ENCODE results near the gene CLDN7.

Gene CLDN7

DNA sequence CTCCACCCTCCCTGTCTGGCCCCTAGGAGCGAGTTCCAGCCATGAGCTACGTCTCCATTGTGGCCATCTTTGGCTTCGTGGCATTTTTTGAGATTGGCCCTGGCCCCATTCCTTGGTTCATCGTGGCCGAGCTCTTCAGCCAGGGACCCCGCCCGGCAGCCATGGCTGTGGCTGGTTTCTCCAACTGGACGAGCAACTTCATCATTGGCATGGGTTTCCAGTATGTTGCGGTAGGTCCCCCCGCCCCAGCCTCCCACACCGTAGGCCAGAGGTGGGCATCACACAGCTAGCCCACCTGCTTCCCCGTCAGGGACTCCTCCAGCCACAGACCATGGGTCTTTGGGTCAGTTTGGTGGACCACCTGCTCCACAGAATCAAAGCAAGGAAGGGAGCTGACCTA lies 23.4 kb upstream of the CLDN7 start:
- DNase-seq = no peak

DNA sequence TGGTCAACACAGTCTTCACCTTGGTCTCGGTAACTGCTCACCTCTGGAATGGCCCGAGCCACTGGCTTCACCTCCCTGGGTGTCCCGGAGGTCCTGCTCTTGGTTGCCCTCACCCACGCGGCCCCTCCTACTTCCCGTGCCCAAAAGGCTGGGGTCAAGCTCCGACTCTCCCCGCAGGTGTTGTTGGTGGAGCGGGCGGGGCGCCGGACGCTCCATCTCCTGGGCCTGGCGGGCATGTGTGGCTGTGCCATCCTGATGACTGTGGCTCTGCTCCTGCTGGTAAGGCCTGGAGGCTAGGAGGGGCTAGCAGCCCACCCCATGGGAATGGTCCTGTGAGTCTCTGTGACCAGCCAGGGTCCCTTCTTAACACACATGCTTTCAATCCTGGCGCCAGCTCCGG lies 22.6 kb upstream of the CLDN7 start:
- no peak for DNase-seq

DNA sequence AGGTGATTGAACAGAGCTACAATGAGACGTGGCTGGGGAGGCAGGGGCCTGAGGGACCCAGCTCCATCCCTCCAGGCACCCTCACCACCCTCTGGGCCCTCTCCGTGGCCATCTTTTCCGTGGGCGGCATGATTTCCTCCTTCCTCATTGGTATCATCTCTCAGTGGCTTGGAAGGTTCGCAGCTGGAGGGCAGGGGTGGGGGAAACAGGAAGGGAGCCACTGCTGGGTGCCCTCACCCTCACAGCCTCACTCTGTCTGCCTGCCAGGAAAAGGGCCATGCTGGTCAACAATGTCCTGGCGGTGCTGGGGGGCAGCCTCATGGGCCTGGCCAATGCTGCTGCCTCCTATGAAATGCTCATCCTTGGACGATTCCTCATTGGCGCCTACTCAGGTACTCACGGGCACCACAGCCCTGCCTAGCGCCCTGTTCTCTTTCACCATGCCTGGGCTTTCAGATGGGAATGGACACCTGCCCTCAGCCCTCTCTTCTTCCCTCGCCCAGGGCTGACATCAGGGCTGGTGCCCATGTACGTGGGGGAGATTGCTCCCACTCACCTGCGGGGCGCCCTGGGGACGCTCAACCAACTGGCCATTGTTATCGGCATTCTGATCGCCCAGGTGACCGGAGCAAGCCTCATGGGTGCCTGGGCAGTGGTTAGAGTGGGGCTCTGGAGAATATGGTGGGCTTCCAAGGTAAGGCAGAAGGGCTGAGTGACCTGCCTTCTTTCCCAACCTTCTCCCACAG lies 21.4 kb upstream of the CLDN7 start:
- DNase-seq = no peak

DNA sequence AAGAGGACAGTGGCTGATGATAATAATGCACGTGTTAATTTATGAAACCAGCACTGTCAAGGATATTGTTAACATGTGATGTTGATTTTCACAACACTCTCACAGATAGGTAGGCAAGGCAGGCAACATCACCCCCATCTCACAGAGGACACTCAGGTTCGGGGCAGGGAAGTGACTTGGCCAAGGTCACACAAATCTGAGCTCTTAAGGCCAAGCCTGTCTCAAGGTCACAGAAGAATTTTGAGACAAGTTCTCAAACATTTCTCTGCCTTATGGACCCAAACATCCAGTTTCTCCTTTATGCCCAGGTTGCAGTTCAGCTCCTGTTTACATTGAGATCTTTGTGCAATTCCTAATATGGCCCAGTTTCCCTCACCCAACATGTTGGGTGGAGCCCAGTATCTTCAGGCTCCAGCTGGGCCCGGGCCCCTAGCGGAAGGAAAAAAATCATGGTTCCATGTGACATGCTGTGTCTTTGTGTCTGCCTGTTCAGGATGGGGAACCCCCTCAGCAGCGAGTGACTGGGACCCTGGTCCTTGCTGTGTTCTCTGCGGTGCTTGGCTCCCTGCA lies 20.6 kb upstream of the CLDN7 start:
- no peak for DNase-seq

DNA sequence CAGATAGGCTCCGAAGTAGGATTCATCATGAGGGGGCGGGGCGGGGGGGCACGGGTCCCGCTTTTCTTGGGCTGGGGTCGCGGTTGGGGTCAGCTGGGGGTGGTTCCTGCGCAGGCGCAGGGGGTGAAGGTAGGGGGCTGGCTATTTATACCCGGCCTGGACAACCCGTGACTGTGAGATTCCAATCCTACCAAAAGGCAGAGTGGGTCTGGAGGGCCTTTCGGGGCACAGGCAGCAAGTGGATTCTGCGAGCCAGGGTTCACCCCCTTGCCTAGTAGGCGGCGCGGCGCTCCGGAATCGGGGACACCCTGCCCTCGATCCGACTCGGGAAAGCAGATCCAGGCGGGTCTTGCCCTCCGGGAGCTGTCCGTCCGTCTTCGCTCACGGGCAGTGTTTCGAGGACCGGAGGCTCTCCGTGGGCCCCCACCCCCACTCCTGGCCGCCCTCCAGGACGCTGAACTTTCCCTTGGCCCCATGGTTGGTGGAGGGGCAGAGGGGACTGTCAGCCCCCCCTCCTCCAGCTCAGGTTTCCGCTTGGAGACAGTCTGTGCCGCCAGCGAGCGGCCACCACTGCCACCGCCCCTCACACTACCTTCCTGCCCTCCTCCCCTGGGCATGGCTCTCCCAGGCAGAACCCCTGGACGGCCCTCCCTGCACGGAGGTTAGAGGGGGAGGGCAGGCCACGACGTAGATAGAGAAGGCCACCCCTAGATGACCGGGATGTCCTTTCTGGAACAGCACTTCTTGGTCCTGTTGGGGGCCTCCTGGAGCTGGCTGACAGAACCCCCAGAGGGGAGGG lies 19.9 kb upstream of the CLDN7 start:
- DNase-seq = no peak

DNA sequence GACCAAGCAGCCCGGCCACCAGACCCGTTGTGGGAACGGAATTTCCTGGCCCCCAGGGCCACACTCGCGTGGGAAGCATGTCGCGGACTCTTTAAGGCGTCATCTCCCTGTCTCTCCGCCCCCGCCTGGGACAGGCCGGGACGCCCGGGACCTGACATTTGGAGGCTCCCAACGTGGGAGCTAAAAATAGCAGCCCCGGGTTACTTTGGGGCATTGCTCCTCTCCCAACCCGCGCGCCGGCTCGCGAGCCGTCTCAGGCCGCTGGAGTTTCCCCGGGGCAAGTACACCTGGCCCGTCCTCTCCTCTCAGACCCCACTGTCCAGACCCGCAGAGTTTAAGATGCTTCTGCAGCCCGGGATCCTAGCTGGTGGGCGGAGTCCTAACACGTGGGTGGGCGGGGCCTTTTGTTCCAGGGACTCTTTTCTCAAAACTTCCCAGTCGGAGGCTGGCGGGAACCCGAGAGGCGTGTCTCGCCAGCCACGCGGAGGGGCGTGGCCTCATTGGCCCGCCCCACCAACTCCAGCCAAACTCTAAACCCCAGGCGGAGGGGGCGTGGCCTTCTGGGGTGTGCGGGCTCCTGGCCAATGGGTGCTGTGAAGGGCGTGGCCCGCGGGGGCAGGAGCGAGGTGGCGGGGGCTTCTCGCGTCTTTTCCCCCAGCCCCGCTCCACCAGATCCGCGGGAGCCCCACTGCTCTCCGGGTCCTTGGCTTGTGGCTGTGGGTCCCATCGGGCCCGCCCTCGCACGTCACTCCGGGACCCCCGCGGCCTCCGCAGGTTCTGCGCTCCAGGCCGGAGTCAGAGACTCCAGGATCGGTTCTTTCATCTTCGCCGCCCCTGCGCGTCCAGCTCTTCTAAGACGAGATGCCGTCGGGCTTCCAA lies 19.0 kb upstream of the CLDN7 start, which contains the start of gene SLC2A4:
Gene SLC2A4 (plus strand): TSS at position 645 of the 879 bp plus-strand sequence. CDS start 217 bp downstream, at position 862.
- DNase-seq = peak; percentile 87

DNA sequence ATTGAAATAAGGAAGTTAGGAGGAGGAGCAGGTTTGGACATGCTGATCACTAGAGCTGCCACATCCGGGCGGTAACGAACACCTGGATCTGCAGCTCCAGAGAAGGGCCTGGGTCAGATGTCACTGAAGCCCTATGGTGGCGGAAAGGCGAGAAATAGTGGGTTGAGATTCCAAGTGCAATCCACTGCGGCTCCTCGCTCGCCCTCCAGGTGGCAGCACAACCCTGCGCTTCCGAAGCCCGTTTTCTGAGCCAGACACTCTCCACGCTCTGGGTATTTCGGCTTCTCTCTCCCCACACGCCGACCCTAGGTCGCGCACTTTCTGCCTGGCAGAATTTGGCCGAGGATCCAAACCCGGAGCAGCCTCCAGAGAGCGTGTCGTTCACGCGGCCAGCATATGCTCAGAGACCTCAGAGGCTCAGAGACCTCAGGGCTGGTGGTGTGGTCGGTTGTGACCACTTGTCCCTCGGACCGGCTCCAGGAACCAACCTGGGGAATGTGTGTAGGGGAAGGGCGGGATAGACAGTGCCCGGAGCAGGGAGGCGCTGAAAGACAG lies 18.3 kb upstream of the CLDN7 start:
- DNase-seq = peak; percentile 88

DNA sequence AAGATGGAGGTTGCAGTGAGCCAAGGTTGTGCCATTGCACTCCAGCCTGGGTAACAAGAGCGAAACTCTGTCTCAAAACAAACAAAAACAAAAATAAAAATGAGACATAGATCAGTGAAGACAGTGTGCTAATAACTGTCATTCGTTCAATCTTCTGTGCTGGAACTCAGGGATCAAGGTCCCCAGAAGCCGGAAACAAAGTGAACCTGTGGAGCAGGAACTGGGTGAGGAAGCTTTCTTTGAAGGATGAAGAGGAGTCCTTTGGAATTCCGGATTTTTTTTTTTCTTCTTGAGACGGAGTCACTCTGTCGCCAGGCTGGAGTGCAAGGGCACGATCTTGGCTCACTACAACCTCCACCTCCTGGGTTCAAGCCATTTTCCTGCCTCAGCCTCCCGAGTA lies 17.2 kb upstream of the CLDN7 start:
- no peak for DNase-seq

DNA sequence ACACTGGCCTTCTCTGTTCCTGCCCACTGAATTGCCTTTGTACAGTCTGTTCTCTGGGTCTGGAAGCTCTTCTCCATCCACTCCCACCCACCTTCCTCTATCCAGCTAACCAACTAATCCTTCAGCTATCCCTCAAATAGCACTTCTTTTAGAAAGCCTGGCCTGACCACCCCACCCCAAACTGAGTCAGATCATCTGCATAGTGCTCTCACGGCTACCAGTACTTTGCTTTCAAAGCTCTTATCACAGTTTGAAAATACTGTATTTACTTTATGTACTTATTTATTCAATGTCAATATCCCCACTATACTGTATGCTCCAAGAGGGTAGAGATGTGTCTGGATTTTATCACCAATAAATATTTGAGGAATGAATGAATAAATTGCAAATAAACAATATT lies 4.5 kb upstream of the CLDN7 start:
- no peak for DNase-seq

DNA sequence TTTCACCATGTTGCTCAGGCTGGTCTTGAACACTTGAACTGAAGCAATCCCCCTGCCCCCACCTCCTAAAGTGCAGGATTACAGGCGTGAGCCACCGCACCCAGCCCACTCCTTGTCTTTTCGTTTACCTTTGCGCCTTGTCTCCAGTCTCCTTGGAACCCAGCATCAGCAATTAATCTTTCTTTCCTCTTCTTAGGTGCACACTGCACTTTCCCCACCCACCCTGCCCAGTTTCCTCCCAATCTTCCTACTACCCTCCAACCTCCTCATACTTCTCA lies 1.5 kb upstream of the CLDN7 start:
- no peak for DNase-seq

DNA sequence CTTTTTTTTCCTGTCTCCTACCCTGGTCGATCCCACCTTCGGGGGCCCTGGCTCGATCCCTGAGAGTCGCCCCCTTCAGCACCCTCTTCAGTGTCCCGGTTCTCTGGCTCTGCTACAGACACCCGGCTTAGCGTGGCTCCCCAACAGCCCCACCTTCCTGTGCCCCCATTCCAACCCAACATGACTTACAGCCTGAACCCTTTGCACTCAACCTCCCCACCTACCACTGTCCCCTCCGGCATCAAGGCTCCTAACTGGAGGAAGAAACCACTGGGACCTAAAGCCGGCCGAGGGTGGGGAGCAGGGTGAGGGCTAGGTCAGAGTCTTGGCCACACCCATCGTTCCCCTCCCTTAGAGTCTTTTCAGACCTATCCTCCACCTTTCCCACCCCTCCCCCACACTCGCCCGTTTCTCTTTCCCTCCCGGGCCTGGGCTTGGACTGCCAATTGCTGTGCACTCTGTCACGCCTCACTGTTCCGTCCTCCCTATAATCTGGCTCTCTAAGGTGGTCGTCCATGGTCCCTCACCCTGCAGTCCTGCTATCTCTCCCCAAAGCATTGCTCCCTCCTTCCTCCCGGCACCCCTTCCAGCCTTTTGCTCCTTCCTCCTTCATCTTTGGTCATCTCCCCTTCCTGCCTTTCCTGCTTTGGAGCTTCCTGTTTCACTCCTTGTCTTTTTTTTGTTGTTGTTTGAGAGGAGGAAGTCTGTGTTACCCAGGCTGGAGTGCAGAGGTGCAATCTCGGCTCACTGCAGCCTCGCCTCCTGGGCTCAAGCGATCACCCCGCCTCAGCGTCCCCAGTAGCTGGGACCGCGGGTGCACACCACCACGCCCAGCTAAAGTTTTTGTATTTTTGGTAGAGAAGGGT lies 890 bp upstream of the CLDN7 start:
- peak; percentile 21 for DNase-seq

DNA sequence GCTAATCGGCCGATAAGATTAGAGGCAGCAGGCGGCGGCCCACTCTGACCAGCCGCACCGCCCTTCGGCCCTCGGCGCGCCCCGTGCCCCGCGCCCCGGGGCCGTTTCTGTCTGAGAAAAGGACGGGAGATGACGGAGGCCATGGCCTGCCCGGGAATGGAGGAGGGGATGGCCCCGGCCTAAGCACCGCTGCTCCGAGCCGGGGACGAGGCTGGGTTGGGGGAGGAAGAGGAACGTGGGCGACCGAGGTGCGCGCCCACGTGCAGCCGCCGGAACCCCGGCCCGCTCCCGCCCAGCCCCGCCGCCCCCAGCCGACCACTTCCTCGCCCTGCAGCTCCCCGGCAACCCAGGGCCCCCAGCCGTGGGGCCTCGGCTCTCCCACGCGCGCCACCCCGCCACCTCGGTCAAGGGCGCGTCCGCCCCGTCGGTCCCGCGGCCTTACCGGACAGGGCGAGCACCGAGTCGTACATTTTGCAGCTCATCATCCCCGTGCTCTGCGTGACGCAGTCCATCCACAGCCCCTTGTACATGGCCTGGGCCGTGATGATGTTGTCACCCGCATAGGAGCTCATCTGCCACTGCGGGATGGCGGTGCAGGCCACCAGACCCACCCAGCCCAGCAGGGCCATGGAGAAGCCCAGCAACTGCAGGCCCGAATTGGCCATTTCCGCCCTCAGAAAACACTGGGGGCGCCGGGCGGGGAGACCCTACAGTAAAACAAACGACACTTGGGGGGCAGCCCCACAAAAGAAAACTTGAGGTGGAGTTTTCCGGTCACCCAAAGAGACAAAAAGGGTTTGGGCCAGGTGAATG lies 693 bp downstream of the CLDN7 start:
- peak; percentile 16 for DNase-seq

DNA sequence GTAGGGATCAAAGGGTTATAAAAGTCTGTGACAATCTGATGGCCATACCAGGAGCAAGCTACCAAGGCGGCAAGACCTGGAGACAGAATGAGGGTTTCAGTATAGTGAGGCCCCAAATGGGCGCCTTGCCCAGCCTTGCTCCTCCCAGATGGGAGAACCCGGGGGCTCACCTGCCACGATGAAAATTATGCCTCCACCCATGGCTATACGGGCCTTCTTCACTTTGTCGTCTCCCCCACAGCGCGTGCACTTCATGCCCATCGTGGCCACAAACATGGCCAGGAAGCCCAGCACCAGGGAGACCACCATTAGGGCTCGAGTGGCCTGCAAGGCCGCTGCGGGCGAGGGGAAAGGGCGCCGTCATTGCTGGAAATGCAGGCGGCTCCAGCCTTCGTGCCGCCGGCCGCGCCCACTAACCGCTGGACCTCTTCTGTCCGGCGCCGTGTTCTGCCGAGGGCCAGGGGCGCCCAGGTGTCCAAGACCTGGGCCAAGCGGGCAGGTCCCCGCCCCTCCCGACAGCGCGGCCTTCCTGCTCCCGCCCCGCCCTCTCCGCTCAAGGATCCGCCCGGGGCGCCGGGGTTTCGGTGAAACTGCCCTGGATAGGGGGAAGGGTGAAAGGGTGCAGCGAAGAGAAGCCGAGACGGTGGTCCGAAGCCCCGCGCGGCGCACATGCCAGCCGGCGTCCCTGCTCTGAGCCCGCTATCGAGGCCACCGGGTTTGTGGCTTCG lies 1.5 kb downstream of the CLDN7 start:
- DNase-seq = peak; percentile 33

DNA sequence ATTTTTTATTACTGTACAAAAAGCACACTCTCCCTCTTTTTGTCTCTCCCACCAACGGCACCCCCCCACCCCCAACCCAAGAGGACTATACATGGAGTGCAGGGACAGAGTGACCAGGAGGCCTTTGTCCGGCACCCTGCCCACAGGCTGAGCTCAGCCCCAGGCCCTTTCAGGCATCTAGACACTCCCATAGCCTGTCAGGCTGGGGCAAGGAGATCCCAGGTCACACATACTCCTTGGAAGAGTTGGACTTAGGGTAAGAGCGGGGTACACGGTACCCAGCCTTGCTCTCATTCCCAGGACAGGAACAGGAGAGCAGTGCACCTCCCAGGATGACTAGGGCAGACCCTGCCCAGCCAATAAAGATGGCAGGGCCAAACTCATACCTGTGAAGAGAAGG lies 2.1 kb downstream of the CLDN7 start:
- DNase-seq = no peak

DNA sequence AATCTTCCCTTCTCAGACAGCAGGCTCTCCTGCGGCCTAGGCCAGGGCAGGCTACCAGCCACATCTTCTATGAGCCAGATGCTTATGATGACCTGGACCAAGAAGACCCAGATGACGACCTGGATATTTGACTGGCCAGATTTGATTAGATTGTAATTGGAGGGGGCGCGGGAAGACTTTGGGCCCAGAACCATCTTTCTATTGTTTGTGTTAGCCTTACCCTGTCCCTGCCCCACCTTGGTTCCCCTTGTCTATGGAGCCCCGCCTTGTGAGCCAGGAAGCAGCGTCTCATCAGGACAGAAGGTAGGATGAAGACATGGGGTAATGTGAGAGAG lies 2.8 kb downstream of the CLDN7 start:
- DNase-seq = no peak

DNA sequence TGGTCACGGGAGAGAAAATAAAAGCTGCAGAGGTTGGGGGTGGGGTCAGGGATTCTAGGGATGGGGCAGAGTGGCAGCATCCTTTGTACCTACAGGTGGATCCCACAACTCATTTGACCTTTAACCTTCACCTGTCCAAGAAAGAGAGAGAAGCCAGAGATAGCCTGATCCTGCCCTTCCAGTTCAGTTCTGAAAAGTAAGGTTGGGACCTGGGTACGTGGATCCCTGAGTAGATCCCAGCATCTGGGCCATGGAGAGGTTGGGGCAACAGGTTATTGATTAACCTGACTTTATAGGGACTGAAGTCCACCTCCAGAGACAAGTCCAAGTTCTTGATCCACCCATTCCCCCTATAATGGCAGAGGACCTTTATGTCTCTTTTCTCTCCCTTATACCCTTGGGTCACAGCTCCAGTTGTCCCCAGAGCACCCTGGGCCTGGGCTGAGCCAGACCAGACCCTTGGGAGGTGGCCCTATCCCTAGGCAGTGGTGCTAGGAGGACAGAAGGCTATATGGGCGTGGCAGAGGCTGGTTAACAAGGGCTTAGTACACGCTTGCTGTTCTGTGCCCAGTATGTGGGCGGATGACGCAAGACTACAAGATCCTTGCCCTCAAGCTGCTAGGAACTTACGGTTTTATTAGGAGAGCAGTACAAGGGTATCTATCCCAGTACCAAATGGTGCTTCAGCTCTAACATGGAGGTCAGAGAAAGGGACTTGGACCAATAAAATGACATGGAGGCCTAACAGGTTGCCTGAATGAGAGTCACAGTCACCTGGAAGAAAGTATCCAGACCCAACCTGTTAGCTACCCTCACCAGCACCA lies 3.3 kb downstream of the CLDN7 start:
- no peak for DNase-seq

DNA sequence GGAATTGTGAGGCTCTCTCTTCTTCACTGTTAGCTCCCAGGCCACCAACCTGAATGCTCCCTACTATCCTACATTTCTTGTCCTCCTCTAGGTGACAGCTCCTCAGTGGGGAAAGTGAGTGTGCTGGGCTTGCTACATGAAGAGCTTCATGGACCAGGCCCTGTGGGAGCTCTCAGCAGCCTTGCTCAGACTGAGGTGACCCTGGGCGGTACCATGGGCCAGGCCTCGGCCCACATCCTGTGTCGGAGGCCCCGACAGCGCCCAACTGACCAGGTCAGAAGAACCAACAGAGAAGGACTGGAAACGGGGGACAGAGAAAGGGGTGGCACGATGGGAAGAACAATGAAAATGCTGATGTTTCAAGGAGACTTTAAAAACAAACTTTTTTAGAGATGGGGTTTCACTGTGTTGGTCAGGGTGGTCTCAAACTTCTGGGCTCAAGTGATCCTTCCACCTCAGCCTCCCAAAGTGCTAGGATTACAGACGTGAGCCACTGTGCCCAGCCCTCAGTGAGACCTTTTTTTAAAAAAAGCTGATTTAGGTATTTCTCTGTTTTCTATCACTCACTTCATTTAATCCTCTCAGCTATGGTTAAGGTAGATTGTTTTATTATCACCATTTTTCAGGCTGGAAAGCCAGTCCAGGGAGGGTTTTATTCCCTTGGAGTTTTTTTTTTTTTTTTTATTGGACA lies 5.4 kb downstream of the CLDN7 start:
- no peak for DNase-seq

DNA sequence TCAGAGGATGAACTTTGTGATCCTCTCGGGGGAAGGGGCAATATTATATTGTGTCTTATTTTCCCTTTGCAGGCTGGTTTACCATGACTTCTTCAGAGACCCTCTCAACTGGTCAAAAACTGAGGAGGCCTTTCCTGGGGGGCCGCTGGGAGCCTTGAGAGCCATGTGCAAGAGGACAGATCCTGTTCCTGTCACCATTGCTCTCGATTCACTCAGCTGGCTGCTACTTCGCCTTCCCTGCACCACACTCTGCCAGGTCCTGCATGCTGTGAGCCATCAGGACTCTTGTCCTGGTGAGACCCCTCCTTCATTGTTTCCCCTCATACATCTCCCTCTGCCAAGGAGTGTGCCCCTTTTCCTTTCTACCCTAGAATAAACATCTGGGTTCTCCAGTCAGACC lies 7.8 kb downstream of the CLDN7 start:
- no peak for DNase-seq

DNA sequence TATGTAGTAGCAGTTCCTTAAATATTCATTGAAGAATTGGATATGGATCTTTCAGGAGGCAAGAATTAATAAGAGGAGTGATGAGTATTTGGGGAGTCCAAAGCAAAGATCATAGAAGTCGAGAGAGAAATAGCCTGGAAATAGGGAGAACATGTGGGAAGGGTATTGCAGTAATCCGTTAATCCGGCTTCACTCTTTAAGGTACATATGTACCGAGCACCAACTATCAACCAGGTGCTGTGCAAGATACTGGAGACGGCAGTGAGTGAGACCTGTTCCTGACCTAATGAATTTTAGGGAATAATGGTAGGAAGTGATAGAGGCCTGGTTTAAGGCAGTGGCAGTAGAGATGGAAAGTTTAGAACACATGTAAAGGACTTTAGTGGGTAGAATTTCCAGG lies 9.2 kb downstream of the CLDN7 start:
- DNase-seq = no peak

Measured in activated naive CD4-positive, alpha-beta T cell treated with Interleukin-2 at 50 U/mL for 16 hours (primary cell).